SK-N-SH (cell line): Measurements from ENCODE around the gene CRIM1. TPM values are rescaled to one million over a fixed set of nuclear protein-coding genes. Genes with fewer than 3 reads are reported as not detected.
A peak's percentile ranks its signal among the peaks of the same experiment; 100 is the strongest.

ENCODE experiments used
- CTCF ChIA-PET: fragments of 300-600, 350-600 bp; formaldehyde crosslinking; extraction: SDS; loops from one replicate; lab custom pipeline; 2021; lab: Yijun Ruan, JAX
- POLR2A ChIA-PET: fragments of 350-600 bp; sonication (Branson Sonifier 250); formaldehyde crosslinking; extraction: SDS; loops from one replicate; lab custom pipeline; 2020; ENCODE audit warnings: antibody characterized with exemption, inconsistent platforms; lab: Yijun Ruan, JAX
- DNase-seq: peaks from one replicate; pipeline ENCODE4 v3.0.0; 2012
- H2AFZ ChIP-seq: fragments of 200-600 bp; sonication (generic); 2 replicates; pipeline ENCODE4 v1.8.1; 2016; ENCODE audit warnings: antibody characterized with exemption, mild to moderate bottlenecking, low read depth
- H3F3A ChIP-seq: fragments of 200-600 bp; sonication (generic); replicated peaks from 2 replicates; pipeline ENCODE3; 2016; ENCODE audit warnings: antibody characterized with exemption, mild to moderate bottlenecking; ENCODE audit not compliant: insufficient read depth
- H3K27ac ChIP-seq, 2 experiments: fragments of 200-500 bp in 1 of 2; fragments of 200-600 bp in 1 of 2; sonication (Bioruptor generic) in 1 of 2; sonication (generic), shearing (Covaris generic) in 1 of 2; 2 replicates each; pipeline versions ENCODE4 v1.5.1 to v1.6.1; 2014 to 2016; ENCODE audit warnings: low read depth in 2 of 2, inconsistent platforms in 1 of 2, low read length in 1 of 2, mild to moderate bottlenecking in 1 of 2, mixed read lengths in 1 of 2
- H3K27me3 ChIP-seq: fragments of 200-600 bp; sonication (generic), shearing (Covaris generic); 2 replicates; pipeline ENCODE4 v1.6.1; 2016; ENCODE audit warnings: mixed run types; ENCODE audit not compliant: insufficient read depth
- H3K36me3 ChIP-seq, 2 experiments: fragments of 200-500 bp in 1 of 2; fragments of 200-600 bp in 1 of 2; sonication (Bioruptor generic) in 1 of 2; sonication (generic) in 1 of 2; replicated peaks in 1 of 2; 2 replicates each; pipeline versions ENCODE3 to v1.5.1; 2014 to 2016; ENCODE audit warnings: low read length in 1 of 2, mild to moderate bottlenecking in 1 of 2; ENCODE audit not compliant: insufficient read depth in 2 of 2, control insufficient read depth in 1 of 2
- H3K4me1 ChIP-seq, 2 experiments: fragments of 200-500 bp in 1 of 2; fragments of 200-600 bp in 1 of 2; sonication (Bioruptor generic) in 1 of 2; sonication (generic), shearing (Covaris generic) in 1 of 2; 2 replicates each; pipeline versions ENCODE4 v1.5.1 to v1.6.1; 2014 to 2016; ENCODE audit warnings: low read depth in 1 of 2, low read length in 1 of 2, mixed run types in 1 of 2; ENCODE audit not compliant: insufficient read depth in 2 of 2, control insufficient read depth in 1 of 2
- H3K4me2 ChIP-seq: fragments of 200-600 bp; sonication (generic), shearing (Covaris generic); 2 replicates; pipeline ENCODE4 v1.6.1; 2017; ENCODE audit warnings: mixed run types
- H3K4me3 ChIP-seq, 2 experiments: fragments of 200-500 bp in 1 of 2; fragments of 200-600 bp in 1 of 2; sonication (Bioruptor generic) in 1 of 2; sonication (generic), shearing (Covaris generic) in 1 of 2; 2 replicates each; pipeline versions ENCODE4 v1.5.1 to v1.8.1; 2014 to 2016; ENCODE audit warnings: low read depth in 2 of 2, inconsistent platforms in 1 of 2, low read length in 1 of 2, mild to moderate bottlenecking in 1 of 2, mixed read lengths in 1 of 2, moderate library complexity in 1 of 2
- H3K79me2 ChIP-seq: fragments of 200-600 bp; sonication (generic); 2 replicates; pipeline ENCODE4 v1.8.1; 2017; ENCODE audit warnings: mild to moderate bottlenecking; ENCODE audit not compliant: insufficient read depth
- H3K9ac ChIP-seq: fragments of 200-600 bp; sonication (generic); 2 replicates; pipeline ENCODE4 v1.6.1; 2017; ENCODE audit warnings: mixed run types
- H3K9me2 ChIP-seq: fragments of 200-600 bp; sonication (generic); 2 replicates; pipeline ENCODE4 v1.6.1; 2017; ENCODE audit warnings: mixed run types
- H3K9me3 ChIP-seq: fragments of 200-600 bp; sonication (generic); 2 replicates; pipeline ENCODE4 v1.6.1; 2017; ENCODE audit warnings: mixed run types, mild to moderate bottlenecking, moderate library complexity
- H4K20me1 ChIP-seq: fragments of 200-600 bp; sonication (generic); 2 replicates; pipeline ENCODE4 v1.6.1; 2017; ENCODE audit warnings: mild to moderate bottlenecking, mixed run types; ENCODE audit not compliant: insufficient read depth
- EP300 ChIP-seq, 2 experiments: IDR thresholded peaks; 2 replicates each; pipeline versions ENCODE4 v1.4.0 to v1.6.1; 2012; ENCODE audit warnings: borderline replicate concordance in 1 of 2, low read depth in 1 of 2, low read length in 1 of 2
- EZH2phosphoT487 ChIP-seq: fragments of 200-600 bp; sonication (generic); IDR thresholded peaks from 2 replicates; pipeline ENCODE4 v1.6.1; 2017; ENCODE audit warnings: low read depth, mixed run types, mild to moderate bottlenecking, antibody characterized with exemption, moderate library complexity, borderline replicate concordance
- FOXJ3 ChIP-seq: sonication (generic); formaldehyde crosslinking; IDR thresholded peaks from 2 replicates; pipeline ENCODE4 v1.5.1; 2020; ENCODE audit warnings: mild to moderate bottlenecking, missing genetic modification reagents
- FOXM1 ChIP-seq: IDR thresholded peaks from 2 replicates; pipeline ENCODE4 v1.4.0; 2012; ENCODE audit warnings: low read depth, mild to moderate bottlenecking
- JUND ChIP-seq: IDR thresholded peaks from 2 replicates; pipeline ENCODE4 v1.4.0; 2012
- MAX ChIP-seq: IDR thresholded peaks from 2 replicates; pipeline ENCODE4 v1.4.0; 2012; ENCODE audit warnings: low read depth
- MEF2A ChIP-seq: IDR thresholded peaks from 2 replicates; pipeline ENCODE4 v1.4.0; 2012; ENCODE audit warnings: low read depth, borderline replicate concordance
- NFIC ChIP-seq: IDR thresholded peaks from 2 replicates; pipeline ENCODE4 v1.4.0; 2012; ENCODE audit warnings: borderline replicate concordance
- PBX3 ChIP-seq: IDR thresholded peaks from 2 replicates; pipeline ENCODE4; 2012
- POLR2AphosphoS5 ChIP-seq: IDR thresholded peaks from 2 replicates; pipeline ENCODE4 v1.6.1; 2012; ENCODE audit warnings: low read depth, low read length
- RXRA ChIP-seq: IDR thresholded peaks from 2 replicates; pipeline ENCODE4 v1.4.0; 2012; ENCODE audit warnings: low read depth, mild to moderate bottlenecking, borderline replicate concordance
- TCF12 ChIP-seq: IDR thresholded peaks from 2 replicates; pipeline ENCODE4 v1.4.0; 2012
- TEAD4 ChIP-seq: IDR thresholded peaks from 2 replicates; pipeline ENCODE4 v1.4.0; 2012; ENCODE audit warnings: mild to moderate bottlenecking, borderline replicate concordance; ENCODE audit not compliant: insufficient read depth
- USF1 ChIP-seq: IDR thresholded peaks from 2 replicates; pipeline ENCODE4 v1.4.0; 2012; ENCODE audit warnings: low read depth, borderline replicate concordance
- ZBTB33 ChIP-seq: IDR thresholded peaks from 2 replicates; pipeline ENCODE4 v1.4.0; 2012; ENCODE audit warnings: low read depth, borderline replicate concordance
- WGBS: methylation state at CpG from one replicate; pipeline ENCODE4 v1.1.6; 2017; ENCODE audit warnings: low lambda C conversion rate; 5-methylcytosine and 5-hydroxymethylcytosine counted together
- polyA plus RNA-seq, 3 experiments: library from polyadenylated mRNA; depleted of rRNA; stranded (reverse); fragments of >200 nt; gene quantifications; 2 replicates each; pipeline ENCODE4 v1.2.3, GENCODE V29; 2012
- TF ChIP-seq, protein P1 (sequence below): fragments of 150-350 bp; IDR thresholded peaks from 2 replicates; pipeline ENCODE4 v1.6.1; 2017; ENCODE audit warnings: antibody characterized with exemption, low read length, low read depth, borderline replicate concordance
- TF ChIP-seq, protein P2 (sequence below): fragments of 200-600 bp; sonication (generic); IDR thresholded peaks from 2 replicates; pipeline ENCODE4 v1.6.1; 2017; ENCODE audit warnings: antibody characterized with exemption, mild to moderate bottlenecking, moderate library complexity

Gene CRIM1
- polyA plus RNA-seq, 1 of the 3 experiments (the other 2 are of a cell fraction), result 244 TPM

DNA sequence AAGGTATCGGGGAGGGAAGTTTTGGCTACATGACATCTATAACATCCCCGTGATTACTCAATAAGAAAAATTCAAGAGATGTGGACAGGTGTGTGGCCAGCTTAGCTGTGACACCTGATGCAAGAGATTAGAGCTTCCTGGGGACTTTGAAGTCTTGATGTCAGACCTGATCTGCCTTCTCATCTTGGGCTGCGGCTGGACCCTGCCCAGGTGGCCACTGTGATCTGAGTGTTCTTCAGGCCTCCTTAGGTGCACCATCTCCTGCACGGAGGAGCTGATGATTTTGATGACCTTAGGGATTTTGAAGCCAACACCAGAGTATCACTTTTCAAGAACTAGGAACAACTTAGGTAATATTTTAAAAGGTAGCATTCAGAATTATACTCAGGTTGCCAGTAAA, 128.9 kb downstream of the CRIM1 start (continued):
- TF ChIP-seq, protein P1, sequence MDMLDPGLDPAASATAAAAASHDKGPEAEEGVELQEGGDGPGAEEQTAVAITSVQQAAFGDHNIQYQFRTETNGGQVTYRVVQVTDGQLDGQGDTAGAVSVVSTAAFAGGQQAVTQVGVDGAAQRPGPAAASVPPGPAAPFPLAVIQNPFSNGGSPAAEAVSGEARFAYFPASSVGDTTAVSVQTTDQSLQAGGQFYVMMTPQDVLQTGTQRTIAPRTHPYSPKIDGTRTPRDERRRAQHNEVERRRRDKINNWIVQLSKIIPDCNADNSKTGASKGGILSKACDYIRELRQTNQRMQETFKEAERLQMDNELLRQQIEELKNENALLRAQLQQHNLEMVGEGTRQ, result no peak
- TF ChIP-seq TCF12 (no peak), PBX3 (no peak), ZBTB33 (no peak)
- TF ChIP-seq, all 33 proteins: peak for 0

DNA sequence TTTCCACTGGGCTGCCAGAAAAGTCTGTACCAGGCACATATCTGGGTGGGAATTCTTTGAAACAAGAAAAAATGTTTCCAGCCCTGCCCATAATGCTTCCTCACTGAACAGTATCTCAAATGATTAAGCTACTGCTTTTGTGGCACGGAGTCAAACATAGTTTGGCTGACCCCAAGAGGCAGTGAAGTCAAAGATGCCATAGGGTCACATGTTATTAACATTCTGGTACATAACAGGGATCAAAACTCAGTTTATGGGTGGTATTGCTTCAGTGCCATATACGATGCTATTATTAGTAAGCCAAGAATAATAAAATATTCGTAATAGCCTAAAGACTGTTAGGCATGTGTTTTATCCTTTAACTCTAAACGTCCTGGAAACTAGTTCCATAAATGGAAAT, 129.9 kb downstream of the CRIM1 start:
- Histone ChIP-seq H3K9me2 (no peaks in the 10 kb centered on the region), H3K4me2 (peak overlapping the region; percentile 46), H4K20me1 (no peaks in the 10 kb centered on the region), H3K27ac (peak overlapping the region; percentile 86 to 91; a peak in 3 of 4 replicates), H3K36me3 (peaks cover 38 to 67% of the 10 kb centered on the region in 2 experiments), H3K79me2 (peaks cover 75% of the 10 kb centered on the region), H3K9me3 (no peaks in the 10 kb centered on the region), H3K9ac (peak overlapping the region; percentile 57), H3K4me1 (peaks cover 0 to 88% of the 10 kb centered on the region in 2 experiments), H3K4me3 (no peak overlapping the region), H2AFZ (no peak overlapping the region), H3K27me3 (no peaks in the 10 kb centered on the region), H3F3A (peaks cover 81% of the 10 kb centered on the region)
- ChIA-PET POLR2A (no interaction called here), CTCF (interaction anchor here (0.9 kb wide), 1 partner anchor 17 kb away, joined by 3 read pairs; no protein-coding TSS in a partner anchor)
- no peak for DNase-seq
- WGBS, result 2% methylated on average over 4 of the region's 4 CpGs
- TF ChIP-seq EP300 (IDR thresholded peaks at IDR 0.05; ENCODE audit: borderline replicate concordance in 1 of 2, low read depth in 1 of 2, low read length in 1 of 2), result peak; percentile 30 to 74; a peak in 2 of 4 replicates
- TF ChIP-seq POLR2AphosphoS5, result peak; percentile 46; the same call in 1 of the 2 replicates
- 0 out of 2 replicates have a peak, but pooled peaks have one; percentile 33 for TF ChIP-seq MAX
- TF ChIP-seq FOXJ3 (CRISPR knock-in tag), result no peak
- TF ChIP-seq RXRA, result peak; percentile 92
- TF ChIP-seq, protein P2, sequence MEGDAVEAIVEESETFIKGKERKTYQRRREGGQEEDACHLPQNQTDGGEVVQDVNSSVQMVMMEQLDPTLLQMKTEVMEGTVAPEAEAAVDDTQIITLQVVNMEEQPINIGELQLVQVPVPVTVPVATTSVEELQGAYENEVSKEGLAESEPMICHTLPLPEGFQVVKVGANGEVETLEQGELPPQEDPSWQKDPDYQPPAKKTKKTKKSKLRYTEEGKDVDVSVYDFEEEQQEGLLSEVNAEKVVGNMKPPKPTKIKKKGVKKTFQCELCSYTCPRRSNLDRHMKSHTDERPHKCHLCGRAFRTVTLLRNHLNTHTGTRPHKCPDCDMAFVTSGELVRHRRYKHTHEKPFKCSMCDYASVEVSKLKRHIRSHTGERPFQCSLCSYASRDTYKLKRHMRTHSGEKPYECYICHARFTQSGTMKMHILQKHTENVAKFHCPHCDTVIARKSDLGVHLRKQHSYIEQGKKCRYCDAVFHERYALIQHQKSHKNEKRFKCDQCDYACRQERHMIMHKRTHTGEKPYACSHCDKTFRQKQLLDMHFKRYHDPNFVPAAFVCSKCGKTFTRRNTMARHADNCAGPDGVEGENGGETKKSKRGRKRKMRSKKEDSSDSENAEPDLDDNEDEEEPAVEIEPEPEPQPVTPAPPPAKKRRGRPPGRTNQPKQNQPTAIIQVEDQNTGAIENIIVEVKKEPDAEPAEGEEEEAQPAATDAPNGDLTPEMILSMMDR, result no peak
- TF ChIP-seq, protein P1, result no peak
- TF ChIP-seq PBX3, result peak; percentile 59; the same call in 1 of the 2 replicates
- TF ChIP-seq FOXM1, result no peak; the same call in 1 of the 2 replicates
- peak; percentile 12; the same call in 1 of the 2 replicates for TF ChIP-seq USF1
- TF ChIP-seq JUND, result peak; percentile 55; the same call in 1 of the 2 replicates
- peak; percentile 71 for TF ChIP-seq TCF12
- no peak for TF ChIP-seq EZH2phosphoT487
- peak; percentile 82 for TF ChIP-seq MEF2A
- peak; percentile 87 for TF ChIP-seq NFIC
- TF ChIP-seq TEAD4, result peak; percentile 63; the same call in 1 of the 2 replicates
